ENCODE data around the gene SLC1A3.
A peak's percentile ranks its signal among the peaks of the same experiment; 100 is the strongest.

Gene SLC1A3

GRCh38 chr5:36602704-36603321 lies 3.6 kb upstream of the SLC1A3 start:
- TF ChIP-seq CTCF (conservative IDR thresholded peaks at IDR 0.05) = no peak
- no peak for TF ChIP-seq ZFX (IDR thresholded peaks at IDR 0.05)

GRCh38 chr5:36605241-36605640 lies 1.2 kb upstream of the SLC1A3 start:
- TF ChIP-seq ZFX (IDR thresholded peaks at IDR 0.05) = no peak
- no peak for TF ChIP-seq CTCF (conservative IDR thresholded peaks at IDR 0.05)

More at GRCh38 chr5:36602704-36603321, 3.6 kb upstream of the SLC1A3 start:
- H3K27ac ChIP-seq = no peak overlapping the region

GRCh38 chr5:36606036-36606427 lies 374 bp upstream of the SLC1A3 start:
- TF ChIP-seq CTCF (conservative IDR thresholded peaks at IDR 0.05) (no peak), ZFX (IDR thresholded peaks at IDR 0.05) (no peak)
- H3K27ac ChIP-seq = peak overlapping the region; percentile 62

More at GRCh38 chr5:36605241-36605640, 1.2 kb upstream of the SLC1A3 start:
- H3K27ac ChIP-seq = no peak overlapping the region

GRCh38 chr5:36607114-36607571 lies 737 bp downstream of the SLC1A3 start:
- peak overlapping the region; percentile 62; the same call in 1 of the 2 replicates for H3K27ac ChIP-seq
- TF ChIP-seq ZFX (IDR thresholded peaks at IDR 0.05) (no peak), CTCF (conservative IDR thresholded peaks at IDR 0.05) (no peak)

GRCh38 chr5:36607838-36608783 lies 1.7 kb downstream of the SLC1A3 start:
- no peak overlapping the region for H3K27ac ChIP-seq
- TF ChIP-seq CTCF (conservative IDR thresholded peaks at IDR 0.05) (no peak), ZFX (IDR thresholded peaks at IDR 0.05) (no peak)

GRCh38 chr5:36610621-36611020 lies 4.2 kb downstream of the SLC1A3 start:
- H3K27ac ChIP-seq = no peak overlapping the region
- TF ChIP-seq CTCF (conservative IDR thresholded peaks at IDR 0.05) (no peak), ZFX (IDR thresholded peaks at IDR 0.05) (no peak)

Measured in C4-2B (cell line).